Glomerular visceral epithelial cell (primary cell): ENCODE results near the gene SCN4A.

Source experiments
- DNase-seq: peaks from one replicate; pipeline ENCODE4 v3.0.0-alpha.2; 2016; ENCODE audit errors: extremely low spot score

SCN4A gene

DNA sequence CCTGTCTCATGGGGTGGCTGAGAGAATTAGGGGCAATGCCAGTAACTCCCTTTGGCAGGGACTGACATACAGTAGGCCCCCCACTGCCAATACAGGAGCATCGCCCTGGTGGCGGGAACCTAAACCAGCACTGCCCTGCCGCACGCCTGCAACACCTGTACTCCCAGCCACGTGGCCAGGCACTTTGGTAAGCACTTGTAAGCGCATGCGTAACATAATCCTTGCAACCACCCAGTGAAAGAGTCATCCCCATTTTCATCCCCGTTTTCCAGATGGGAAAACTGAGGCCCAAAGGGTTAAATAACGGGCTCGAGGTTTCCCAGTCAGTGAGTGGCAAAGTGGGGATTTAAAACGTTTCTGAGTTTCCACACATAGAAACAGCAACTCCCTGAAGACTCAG lies 17.5 kb downstream of the SCN4A start:
- DNase-seq = no peak

DNA sequence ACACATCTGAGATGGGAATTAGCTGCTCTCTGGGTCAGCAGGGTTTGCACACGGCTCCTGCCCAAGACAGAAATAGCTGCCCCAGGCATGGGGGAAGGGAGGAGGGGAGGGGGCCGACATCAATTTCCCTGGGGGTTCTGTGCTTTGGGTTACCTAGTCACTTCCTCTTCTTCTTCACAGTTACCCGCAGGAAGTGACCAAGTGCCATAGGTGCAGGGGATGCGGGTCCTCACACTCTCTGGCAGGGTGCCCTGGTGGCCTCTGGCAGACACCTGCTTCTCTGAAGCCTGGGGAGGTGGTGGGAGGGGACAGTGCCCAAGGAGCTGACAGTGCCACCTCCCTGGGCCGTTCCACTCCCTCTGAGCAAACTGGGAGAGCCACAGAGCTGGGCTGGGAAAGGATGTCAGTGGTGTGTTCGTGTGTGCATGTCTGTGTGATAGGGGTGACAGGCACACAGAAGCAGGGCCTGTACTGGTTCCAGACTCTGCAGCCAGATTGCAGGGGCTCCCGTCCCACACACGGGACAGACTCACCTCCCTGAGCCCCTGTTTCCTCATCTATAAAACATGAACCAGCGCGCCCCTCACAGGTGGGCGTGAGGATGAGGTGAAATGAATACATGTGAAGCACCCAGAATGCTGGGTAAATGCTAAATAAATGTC lies 18.2 kb downstream of the SCN4A start:
- no peak for DNase-seq

DNA sequence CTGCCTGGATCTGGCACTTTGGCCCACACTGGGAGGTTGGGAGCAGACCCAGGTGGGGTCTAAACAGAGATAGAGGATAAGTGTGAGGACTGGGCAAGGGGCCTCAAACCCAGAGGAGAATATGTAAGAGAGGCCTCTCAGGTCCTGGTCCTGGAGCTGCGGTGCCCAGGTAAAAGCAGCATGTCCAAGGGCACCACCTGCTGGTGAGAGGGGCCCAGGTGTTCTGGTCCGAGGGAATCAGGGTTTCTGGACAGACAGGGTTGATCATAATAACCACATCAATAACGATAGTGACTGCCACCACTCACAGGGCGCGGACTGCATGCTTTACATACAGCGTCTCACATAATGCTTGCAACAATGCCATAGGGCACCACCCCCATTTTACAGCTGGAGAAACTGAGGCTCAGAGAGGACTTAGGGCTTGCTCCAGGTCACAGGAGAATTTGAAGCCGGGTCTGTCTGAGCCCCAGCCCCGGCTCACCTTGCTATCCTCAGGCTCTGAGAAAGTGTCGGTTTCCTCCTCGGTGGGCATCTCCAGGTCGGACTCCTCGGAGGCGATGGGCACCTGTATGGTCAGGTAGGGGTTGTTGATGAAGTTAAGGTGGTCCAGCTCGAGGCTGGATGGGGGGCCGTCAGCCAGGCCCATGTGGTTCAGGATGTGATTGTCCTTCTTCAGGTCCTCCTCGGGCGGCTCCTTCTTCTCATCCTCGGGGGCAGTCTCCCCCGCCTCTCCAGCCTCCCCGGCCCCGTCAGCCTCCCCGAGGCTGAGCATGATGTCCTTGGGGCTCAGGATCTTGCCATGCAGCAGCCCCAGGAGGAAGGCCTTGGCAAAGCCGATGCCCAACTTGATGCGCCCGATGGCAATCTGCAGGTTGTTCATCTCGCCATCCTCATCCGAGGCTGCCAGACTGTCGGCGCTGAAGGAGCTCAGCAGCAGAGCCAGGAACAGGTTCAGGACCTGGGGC lies 21.5 kb downstream of the SCN4A start:
- DNase-seq = peak; percentile 16

DNA sequence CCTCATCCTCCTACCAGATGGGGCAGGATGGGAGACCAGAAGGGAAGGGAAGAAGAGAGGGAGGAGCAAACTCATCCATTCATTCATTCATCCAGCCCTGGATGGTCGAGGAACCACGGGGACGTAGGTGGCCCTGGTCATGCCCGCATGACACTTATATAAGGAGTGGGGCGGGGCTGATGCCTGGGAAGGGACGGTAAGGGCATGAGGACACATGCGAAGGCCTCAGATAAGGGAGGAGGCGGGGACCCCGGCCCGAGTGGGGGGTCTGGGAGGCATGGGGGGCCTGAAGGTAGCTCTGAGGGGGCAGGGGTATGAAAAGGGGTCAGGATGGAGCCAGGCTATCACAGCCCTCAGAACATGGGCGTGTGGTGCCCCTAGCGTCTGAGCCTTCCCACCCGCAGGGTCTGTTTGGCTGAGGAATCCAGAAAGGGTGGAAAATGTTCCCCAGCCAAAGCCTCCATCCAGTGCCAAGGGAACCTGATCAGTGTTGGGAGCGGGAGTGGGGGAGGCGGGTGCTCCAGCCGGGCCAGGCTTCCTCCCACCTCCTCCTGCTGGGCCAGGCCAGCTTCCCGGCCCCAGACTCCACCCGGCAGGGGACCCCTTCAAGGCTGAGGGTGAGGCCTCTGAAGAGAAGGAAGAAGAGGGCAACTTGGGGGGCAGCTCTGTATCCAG lies 23.0 kb downstream of the SCN4A start:
- DNase-seq = no peak

DNA sequence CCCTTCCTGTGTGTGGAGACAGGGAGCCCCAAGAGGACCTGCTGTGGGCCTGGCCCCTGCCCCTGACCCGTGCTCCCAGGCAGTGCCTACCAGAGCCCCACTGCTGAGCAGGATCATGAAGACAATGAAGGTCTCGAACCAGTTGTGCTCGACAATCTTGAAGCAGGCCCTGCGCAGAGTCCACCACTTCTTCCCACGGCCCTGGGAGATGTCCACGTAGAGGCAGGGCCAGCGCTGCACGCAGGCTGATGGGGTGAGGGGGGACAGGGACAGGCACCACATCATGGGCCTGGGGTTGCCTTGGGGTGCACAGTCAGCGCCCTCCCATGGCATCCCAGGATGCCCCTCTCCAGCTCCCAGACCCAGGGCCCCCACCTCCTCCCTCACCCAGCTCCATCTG lies 24.2 kb downstream of the SCN4A start:
- no peak for DNase-seq

DNA sequence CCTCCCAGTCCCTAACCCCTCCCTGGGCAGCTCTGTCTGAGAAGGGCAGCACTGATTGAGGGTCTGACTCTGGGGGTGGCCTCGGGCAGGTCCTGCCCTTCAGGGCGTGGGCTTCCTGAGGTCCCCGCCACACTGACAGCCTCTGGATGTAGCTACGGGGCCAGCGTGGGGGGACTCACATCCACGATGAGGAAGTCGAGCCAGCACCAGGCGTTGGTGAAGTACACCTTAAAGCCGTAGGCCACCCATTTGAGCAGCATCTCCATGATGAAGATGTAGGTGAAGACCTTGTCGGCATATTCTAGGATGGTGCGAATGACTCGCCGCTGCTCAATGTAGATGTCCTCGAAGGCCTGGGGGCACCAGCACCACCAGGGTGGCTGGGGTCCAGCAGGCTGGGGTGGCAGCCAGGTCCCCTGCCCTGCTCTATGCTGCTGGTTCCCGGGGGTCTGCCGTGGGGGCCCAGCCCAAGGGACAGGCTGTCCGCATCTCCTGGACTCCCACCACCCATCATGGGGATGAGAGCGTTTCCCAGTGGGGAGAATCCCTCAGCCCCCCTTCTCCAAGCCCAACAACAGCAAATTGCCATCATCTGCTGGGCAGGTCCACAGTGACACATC lies 24.9 kb downstream of the SCN4A start:
- no peak for DNase-seq

DNA sequence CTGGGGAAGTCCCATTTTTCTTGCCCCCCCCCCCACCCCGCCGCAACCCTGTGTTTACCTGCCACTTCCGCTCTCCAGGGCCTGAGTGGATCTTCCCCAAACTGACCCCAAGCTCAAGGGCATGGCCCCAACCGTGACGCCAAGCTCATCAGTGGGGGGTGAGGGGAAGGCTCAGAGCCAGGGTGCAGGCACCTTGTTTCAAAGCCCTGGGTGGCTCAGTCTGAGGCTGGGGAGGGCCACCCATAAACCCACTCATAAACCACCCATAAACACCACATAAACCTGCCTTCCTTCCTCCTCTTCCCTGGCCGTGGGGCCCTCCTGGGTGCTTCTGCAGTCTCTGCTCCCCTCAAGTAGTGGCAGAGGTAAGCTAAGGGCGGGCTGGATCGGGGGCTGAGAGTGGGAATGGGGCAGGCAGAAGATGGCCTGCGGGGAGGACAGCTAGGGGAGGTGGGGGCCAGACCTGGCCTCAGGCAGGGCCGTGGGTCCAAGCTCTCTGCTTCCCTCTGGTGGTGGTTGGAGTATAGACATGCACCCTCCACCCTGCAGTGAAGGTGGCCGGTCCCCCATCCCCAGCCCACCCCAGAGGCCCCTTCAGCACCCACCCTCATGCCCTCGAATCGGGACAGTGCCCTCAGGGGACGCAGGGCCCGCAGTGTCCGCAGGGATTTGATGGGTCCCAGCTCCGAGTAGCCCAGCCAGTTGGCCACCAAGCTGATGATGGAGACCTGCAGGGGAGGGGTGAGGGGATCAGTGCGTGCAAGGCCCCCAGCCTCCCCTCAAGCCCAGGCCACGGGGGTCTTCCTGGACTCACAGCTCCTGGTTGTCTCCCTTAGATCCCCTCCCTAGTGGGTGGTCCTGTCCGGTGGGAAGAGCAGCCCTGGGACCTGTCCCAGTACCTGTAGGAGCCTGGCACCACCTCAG lies 26.0 kb downstream of the SCN4A start:
- DNase-seq = peak; percentile 39

DNA sequence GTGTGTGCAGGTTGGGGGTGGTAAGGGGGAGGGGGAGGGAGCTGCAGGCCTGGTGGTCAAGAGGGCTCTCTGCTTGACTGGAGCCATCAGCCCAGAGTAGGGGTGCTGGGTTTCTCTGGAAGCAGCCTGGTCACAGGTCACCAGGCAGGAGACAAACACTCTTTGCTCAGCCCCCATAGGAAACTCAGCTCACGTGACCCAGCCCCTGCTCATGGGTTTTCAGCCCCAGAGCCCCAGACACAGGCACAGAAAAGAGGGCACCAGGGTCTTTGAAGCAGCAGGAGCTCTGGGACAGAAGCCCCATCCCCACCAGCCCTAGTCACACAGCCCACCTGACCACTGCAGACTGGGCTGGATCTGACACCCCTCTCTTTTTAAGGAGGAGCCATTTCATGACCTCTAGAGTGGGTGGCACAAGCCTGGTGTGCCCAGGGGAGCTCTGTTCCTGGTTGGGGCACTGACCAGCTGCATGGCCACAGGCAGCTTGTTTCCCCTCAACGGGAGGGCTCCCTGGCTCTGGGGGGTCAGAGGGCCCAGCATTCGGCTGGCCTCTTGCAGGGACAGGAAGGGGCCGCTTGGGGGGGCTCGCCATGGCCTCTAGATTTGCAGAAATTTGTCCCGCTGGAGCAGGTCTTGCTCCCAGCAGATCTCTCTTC lies 26.8 kb downstream of the SCN4A start:
- no peak for DNase-seq

DNA sequence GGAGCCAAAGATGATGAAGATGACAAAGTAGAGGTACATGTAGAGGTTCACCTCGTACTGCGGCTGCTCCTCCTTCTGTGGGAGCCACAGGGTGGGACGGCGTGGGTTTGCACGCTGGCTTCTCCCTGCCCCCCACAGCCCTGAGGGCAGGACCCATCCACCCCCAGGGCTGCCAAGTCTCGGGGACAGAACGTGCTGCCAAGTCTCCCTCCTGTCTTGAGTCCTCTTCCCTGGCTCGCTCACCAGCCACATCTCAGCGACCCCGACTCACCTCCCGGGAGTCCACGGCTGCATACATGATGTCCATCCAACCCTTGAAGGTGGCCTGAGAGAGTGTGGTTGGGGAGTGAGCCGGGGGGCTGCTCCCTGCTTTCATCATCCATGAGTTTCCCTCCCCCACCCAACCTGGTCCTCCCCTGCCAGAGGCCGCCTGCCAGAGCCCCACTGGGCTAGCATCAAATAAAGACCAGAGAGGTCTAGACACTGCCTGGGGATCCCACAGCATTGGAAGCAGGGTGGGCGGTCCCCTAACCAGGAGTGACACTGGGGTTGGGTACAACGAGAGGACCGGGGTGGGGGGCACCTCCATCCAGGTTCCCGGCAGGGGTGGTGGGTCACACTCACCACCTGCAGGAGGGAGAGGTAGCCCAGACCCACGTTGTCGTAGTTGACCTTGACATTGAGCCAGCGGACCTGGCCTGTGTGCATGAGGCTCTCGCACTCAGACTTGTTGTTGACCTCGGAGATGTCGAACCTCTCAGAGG lies 27.8 kb downstream of the SCN4A start:
- no peak for DNase-seq

DNA sequence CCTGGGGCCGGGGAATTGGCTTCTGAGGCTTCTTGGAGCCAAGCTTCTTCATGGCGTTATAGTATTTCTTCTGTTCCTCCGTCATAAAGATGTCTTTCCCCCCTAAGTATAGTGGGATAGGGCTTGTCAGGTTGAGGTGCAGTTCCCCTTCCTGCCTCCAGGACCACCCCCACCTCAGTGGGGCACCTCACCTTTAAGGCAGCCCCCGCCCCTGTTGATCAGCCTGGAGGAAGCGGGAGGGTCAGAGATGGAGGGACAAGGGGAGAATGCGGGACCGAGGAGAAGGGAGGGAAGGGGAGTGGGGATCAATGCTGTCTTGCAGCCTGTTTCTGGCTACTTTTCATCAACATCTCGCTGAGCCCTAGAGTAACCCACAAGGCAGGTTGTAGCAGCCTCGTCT lies 29.0 kb downstream of the SCN4A start:
- DNase-seq = no peak

DNA sequence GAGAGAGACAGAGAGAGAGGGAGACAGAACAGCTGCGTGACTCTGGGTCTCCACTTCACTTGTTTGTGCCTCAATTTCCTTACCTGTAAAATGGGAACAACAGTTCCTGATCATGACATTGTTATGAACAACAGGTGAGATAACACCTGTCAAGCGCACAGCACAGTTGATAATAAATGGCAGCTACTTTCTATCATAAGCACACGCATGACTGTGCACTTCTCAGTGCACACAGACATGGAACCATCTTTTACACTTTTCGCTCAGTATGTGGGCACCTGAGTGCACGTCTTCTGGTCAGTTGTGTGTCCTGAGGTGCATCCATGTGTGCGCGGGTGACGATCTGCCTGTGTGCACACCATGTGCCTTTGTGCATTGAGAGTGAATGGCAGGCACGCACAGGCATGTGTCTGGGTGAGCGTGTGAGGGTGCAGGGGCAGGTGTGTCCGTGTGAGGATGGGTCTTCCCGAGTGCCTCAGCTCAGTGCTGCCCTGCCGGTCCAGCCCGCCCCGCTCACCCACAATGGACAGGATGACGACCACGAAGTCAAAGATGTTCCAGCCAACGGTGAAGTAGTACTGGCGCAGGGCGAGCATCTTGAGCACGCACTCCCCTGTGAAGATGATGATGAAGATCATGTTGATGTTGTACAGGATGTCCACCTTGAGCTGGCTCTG lies 30.3 kb downstream of the SCN4A start:
- no peak for DNase-seq

DNA sequence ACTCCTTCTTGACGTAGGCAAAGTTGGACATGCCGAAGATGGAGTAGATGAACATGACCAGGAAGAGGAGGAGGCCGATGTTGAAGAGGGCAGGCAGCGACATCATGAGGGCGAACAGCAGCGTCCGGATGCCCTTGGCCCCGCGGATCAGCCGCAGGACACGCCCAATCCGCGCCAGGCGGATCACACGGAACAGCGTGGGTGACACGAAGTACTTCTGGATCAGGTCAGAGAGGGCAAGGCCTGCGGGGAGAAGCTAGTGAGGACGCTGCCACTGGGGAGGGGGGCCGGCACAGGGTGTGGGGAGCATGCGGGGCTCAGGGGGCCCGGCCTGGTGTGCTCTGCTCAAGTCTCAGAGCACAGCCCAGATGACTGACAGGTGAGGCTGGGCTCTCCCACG lies 31.0 kb downstream of the SCN4A start:
- no peak for DNase-seq

DNA sequence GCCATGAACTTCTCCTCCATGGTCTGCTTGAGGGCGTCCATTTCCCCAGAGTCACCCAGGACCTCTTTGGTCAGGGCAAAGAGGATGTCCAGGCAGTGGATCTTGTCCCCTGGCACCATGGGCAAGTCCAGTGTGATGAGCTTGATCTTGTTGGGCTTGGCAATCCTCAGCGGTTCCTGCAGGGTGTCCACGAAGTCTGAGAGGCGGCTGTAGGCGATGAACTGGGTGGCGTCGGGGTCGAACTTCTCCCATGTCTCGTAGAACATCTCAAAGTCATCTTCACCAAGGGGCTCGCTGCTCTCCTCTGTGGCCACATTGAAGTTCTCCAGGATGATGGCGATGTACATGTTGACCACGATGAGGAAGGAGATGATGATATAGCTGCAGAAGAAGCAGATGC lies 31.6 kb downstream of the SCN4A start:
- DNase-seq = no peak

DNA sequence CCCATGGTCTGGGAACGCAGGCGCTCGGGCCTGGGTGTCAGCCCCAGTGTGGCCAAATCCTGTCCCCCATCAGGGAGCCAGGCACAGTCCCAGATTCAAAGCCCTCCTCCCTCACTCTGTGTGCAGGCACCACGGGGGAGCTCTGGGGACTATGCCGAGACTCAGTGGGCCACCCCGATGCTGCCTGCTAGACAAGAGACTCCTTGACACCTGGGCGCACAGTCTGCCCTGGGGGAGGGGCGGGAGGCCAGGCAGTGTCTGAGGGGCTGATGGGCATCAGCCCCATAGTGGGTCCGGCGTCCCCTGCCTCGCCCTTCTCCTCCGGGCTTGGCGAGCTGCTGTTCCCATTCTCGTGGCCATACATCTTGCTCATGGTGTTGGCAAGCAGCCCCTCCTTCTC lies 32.1 kb downstream of the SCN4A start:
- no peak for DNase-seq

DNA sequence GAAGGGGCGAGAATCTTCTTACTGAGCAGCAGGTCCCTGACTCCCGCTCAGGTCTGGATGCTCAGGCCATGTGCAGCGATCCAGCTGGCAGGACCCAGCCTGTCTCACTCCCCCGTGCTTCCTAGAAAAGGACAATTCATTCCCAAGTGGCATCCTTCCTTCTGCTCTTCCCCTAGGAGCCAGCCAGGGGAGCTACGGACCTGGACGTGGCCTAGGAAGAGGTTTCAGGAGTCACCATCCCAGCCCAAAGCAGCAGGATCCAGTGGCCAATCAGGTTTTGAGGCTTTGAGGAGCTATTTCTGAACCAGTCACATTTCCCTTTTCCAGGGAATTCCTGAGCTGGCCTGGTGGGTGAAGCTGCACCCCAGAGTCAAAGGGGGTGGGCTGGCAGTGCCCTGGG lies 32.8 kb downstream of the SCN4A start:
- no peak for DNase-seq

DNA sequence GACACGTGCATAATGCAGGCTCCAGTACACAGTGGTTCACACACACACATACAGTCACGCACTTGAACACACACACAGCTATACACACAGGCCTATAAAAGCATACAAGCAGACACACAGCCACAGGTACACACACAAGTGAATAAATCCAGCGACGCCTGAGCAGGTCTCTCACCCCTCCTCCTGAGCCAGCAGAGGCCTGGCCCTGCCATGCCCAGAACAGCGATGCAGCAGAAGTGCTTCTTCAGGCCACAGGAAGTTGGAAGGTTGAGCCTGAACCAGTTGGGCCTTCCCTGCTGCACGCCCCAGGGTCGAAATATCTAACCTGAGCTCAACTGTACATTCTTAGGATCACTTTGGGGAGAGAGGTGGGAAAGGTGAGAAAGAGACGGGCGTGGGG lies 33.3 kb downstream of the SCN4A start:
- DNase-seq = no peak

DNA sequence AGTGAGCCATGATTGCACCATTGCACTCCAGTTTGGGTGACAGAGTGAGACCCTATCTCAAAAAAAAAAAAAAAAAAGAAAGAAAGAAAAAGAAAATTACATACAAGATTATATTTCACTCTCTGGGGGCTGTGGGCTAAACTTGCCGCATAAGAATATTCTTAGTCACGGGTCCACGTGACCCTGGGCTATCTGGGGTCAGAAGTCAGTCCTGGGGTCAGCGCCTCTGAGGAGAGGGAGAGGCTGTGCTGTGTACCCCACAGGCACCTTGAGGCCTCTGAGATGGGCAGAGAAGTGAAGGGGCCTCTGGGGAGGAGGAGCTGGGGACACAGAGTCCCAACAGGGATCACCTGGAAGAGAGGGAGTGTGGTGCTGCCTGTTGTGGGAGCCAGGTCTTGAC lies 34.8 kb downstream of the SCN4A start:
- no peak for DNase-seq

DNA sequence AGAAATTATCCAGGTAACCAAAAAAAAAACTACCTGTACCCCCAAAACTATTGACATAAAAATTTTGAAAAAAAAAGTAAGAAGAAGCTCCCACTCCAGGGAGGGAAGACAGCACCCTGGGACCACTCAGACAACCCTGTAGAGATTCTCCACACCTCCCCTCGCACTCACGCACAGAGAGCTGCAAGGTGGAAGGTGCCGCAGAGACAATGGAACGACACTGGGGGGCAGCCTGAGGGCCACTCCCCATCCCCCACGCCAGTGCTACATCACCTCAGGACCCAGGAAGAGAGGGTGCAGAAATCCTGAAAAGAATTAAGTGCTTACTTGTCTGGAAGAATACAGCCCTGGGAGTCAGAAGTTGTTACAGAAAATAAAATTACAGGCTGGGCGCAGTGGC lies 35.4 kb downstream of the SCN4A start:
- DNase-seq = no peak
